ENCODE measurements around the gene RAPGEFL1.

GRCh38 chr17:40243761-40244160, 66.5 kb downstream of the RAPGEFL1 start:
- TF ChIP-seq, protein P1, sequence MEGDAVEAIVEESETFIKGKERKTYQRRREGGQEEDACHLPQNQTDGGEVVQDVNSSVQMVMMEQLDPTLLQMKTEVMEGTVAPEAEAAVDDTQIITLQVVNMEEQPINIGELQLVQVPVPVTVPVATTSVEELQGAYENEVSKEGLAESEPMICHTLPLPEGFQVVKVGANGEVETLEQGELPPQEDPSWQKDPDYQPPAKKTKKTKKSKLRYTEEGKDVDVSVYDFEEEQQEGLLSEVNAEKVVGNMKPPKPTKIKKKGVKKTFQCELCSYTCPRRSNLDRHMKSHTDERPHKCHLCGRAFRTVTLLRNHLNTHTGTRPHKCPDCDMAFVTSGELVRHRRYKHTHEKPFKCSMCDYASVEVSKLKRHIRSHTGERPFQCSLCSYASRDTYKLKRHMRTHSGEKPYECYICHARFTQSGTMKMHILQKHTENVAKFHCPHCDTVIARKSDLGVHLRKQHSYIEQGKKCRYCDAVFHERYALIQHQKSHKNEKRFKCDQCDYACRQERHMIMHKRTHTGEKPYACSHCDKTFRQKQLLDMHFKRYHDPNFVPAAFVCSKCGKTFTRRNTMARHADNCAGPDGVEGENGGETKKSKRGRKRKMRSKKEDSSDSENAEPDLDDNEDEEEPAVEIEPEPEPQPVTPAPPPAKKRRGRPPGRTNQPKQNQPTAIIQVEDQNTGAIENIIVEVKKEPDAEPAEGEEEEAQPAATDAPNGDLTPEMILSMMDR (IDR thresholded peaks at IDR 0.05; ENCODE audit: insufficient read depth, low read length): no peak
- no peak for TF ChIP-seq POLR2AphosphoS5 (IDR thresholded peaks at IDR 0.05; ENCODE audit: low read depth)
- TF ChIP-seq, protein P2, sequence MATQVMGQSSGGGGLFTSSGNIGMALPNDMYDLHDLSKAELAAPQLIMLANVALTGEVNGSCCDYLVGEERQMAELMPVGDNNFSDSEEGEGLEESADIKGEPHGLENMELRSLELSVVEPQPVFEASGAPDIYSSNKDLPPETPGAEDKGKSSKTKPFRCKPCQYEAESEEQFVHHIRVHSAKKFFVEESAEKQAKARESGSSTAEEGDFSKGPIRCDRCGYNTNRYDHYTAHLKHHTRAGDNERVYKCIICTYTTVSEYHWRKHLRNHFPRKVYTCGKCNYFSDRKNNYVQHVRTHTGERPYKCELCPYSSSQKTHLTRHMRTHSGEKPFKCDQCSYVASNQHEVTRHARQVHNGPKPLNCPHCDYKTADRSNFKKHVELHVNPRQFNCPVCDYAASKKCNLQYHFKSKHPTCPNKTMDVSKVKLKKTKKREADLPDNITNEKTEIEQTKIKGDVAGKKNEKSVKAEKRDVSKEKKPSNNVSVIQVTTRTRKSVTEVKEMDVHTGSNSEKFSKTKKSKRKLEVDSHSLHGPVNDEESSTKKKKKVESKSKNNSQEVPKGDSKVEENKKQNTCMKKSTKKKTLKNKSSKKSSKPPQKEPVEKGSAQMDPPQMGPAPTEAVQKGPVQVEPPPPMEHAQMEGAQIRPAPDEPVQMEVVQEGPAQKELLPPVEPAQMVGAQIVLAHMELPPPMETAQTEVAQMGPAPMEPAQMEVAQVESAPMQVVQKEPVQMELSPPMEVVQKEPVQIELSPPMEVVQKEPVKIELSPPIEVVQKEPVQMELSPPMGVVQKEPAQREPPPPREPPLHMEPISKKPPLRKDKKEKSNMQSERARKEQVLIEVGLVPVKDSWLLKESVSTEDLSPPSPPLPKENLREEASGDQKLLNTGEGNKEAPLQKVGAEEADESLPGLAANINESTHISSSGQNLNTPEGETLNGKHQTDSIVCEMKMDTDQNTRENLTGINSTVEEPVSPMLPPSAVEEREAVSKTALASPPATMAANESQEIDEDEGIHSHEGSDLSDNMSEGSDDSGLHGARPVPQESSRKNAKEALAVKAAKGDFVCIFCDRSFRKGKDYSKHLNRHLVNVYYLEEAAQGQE (IDR thresholded peaks at IDR 0.05; ENCODE audit: insufficient replicate concordance, low read depth): no peak
- TF ChIP-seq GABPA (IDR thresholded peaks at IDR 0.05; ENCODE audit: low read depth): no peak
- no peak for TF ChIP-seq SPI1 (IDR thresholded peaks at IDR 0.05; ENCODE audit: borderline replicate concordance, low read depth)

Data from HL-60 (cell line).